8988T (cell line): ENCODE results near the gene ANKS1B.

Source experiments
- DNase-seq: peaks from one replicate; pipeline ENCODE4 v3.0.0; 2011

The ANKS1B gene

DNA sequence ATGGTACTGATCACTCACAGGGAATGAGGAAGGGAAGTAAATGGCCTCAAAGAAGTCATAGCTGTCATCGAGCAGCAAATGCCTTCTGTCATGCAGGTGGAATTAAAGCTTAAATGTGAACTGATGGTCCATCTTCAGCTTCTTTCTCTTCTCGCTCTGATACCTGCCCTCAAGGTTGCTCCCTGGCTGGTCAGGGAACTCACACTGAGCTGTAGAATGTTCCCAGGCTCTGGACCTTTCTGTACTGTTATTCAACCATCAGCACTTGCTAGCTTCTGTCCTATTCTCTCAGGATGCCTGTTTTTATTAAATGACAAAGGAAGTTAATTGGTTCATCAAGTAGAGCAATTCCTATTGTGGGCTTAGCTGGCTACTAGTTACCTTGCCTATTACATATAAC lies 875.8 kb downstream of the ANKS1B start:
- DNase-seq: no peak

DNA sequence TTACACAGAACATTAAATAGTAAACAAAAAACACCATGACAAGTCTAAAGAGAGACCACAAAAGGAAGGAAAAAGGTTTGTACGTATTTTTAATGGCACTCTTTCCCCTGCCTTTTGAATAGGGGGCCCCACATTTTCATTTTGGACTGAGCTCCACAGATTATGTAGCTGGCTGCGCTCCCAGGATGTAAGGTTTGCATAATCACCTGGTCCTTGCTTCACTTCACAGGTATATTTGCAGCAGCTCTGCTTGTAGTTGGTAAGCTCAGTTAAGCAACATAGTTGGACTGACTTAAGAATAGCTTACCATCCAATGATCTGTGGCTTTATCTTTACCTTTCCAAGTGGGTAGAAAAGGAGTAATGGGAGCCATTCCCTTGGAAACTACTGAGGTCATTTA lies 885.0 kb downstream of the ANKS1B start:
- no peak for DNase-seq

DNA sequence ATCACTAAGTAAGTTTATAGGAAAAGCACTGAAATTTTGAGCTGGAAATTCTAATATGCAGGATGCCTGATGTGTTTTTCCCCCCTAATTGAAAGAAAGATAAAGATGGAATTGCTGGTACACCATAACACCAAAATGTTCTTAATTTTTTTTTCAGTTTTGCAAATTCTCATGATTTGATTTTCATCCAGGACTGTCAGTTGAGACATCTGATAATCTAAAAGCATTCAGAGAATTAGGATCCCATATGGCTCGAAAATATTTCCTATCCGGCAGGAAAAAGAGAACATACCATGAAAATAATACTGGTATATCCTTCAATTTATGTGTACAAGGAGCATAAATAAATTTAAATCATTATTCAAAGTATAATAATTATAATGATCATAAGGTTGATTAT lies 887.6 kb downstream of the ANKS1B start:
- no peak for DNase-seq

GRCh38 chr12:99093166-99093565 lies 891.6 kb downstream of the ANKS1B start:
- DNase-seq: no peak

- no peak for DNase-seq
Observed at GRCh38 chr12:99092100-99092851, 892.5 kb downstream of the ANKS1B start.

DNA sequence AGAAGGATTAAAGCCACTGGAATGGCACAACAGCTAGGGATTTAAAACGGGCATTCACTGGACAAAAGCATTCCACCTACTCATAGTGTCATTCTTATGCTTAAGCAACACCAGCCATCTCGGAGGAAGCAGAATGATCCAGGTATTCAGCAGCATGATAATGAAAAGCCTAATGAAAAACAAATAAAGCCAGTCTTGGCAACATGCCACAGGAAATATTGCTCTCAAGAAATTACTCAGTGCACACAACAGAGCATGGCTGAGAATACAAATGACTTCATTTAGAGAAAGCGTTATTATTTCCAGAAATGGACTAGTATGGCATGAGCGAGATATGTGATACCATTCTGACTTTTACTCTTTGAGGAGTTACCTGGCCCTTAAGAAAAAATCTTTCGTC lies 897.5 kb downstream of the ANKS1B start:
- DNase-seq: no peak

DNA sequence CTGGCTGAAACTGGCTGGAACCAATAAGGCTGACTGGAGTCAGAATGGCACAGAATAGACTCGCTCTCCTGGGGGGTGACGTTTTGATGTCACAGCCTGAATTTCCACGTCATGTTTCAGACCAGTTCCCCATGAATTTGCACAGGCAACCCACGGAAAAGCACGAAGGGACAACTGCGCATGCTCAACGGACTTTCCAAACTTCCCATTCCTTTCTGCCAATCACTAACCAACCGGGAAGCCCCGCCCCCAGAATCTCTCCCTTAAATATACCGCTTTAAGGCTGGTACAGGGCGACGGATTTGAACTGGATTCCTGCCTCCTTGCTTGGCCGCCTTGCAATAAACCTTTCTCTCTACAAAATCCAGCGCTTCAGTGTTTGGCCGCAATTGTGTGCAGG lies 904.9 kb downstream of the ANKS1B start:
- DNase-seq: no peak

- DNase-seq: no peak
Observed at GRCh38 chr12:99068993-99069747, 915.6 kb downstream of the ANKS1B start.

- no peak for DNase-seq
Observed at GRCh38 chr12:99067171-99067785, 917.5 kb downstream of the ANKS1B start.

DNA sequence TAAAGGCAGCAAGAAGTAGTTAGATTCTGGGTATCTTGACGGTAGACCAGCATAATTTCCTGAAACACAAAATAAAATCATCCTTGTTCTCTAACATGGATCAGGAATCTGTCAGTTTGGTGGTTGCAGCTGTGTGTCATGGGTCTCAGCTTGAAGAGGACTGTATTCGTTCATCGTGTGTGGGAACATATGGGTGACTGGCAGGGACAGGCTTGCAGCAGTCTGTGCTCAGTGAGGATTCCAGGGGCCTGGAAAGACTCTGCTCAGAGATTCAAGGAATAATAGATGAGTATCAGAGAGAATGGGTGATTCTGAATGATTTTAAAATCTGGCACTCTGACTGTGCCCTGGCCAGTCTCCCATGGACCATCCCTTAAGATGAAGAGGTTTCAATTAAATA lies 918.0 kb downstream of the ANKS1B start:
- no peak for DNase-seq

DNA sequence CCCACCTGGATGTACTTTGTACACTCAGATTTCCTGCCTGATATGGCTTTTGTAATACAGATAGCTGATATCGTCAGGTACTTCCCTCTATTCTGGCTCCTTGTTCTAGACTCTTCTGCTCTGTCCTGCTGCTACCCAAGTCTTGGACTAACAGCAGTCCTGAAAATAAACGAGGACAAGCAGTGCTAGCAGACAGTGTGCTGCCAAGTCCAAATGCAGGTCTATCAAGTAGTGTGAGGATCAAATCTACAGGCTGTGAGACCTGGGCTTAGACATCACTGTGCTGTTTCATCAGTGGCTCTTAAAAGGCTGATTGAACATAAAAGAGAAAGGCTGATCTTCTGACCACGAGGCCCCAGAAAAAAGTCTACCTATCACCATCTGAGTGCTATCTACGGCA lies 921.6 kb downstream of the ANKS1B start:
- DNase-seq: no peak

DNA sequence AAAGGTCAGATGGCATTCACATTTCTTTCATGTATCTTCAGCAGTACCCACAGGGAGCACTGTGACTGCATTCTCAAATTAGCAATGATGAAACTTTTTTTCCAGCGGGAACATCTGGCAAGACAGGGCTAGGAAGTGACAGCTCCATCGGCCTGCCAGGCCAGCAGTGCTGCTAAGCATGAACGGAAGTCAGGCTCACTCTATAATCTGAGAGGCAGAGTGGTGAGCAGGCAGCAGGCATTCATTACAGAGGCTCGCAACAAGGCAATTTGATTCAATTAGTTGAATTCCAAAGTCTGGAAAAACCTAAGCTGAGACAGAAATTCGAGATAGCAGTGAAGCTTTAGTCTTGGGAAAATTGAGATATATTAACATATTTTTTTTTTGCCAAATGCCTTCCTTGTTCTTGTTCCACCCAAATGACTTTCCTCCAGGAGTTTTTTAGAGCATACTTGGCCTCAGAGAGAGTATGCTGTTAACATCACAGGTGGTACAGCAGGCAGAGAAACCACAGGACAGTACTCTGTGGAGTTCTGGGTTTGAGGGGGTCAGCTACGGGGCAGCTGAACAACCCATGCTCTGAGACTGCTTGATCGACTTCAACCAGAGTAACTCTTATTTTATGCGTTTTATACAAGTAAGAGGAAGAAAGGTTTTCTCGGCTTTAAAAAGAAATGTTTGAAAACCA lies 924.8 kb downstream of the ANKS1B start:
- DNase-seq: no peak

DNA sequence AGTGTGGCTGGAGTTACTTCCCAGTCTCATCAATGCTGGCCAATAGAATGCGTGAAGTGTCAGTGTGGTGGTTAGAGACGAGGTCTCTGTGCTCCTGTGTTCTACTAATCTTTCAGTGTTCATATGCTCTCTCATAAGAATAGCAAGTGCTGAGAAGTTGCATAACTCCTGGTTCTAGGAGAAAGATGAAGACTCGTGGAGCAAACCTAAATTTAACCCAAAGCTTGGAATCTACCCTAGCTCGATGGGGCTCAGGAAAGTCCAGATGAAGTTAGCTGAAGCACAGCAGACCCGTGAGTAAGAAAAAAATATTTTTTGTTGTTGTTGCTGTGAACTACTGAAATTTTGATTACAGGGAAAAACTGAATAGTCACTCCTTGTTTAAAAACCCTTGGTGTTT lies 927.1 kb downstream of the ANKS1B start:
- DNase-seq: no peak

DNA sequence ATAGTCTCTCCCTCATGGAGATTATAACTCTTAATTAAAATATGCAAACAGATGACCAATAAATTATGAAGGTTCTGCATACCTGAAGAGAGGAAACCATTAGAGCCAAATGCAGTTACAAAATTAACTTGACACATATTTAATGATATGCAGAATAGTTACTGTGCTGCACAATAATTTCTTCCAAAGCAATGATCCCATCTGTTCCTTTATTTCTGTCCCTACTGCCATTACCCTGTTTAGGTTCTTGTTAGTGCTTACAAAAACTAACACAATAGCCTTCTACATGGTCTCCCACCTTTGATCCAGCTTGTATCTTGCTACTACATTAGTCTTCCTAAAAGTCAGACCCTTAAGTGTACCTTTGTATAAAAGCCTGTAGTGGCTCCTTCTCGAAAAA lies 928.5 kb downstream of the ANKS1B start:
- DNase-seq: no peak

GRCh38 chr12:99055299-99055698 lies 929.4 kb downstream of the ANKS1B start:
- DNase-seq: no peak

- DNase-seq: no peak
Observed at GRCh38 chr12:99054601-99055128, 930.1 kb downstream of the ANKS1B start.

GRCh38 chr12:99053616-99054362 lies 930.9 kb downstream of the ANKS1B start:
- no peak for DNase-seq

DNA sequence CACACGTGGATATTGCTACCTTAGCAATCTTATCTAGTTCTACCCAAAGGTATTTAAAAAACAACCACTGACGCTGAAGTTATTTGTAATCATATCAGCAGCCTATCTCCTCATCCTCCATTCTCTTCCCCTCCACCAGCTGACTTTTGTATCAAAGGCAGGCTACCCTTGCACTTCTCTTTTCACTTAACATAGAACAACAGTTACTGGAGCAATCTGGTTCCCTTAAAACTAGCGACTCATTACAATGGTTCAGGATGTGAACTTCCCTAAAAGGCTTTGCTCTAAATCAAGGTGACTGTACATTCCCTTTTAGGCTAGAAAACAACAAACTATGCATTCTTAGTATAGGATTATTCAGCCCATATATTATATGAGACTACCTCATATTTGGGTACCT lies 935.0 kb downstream of the ANKS1B start:
- no peak for DNase-seq

DNA sequence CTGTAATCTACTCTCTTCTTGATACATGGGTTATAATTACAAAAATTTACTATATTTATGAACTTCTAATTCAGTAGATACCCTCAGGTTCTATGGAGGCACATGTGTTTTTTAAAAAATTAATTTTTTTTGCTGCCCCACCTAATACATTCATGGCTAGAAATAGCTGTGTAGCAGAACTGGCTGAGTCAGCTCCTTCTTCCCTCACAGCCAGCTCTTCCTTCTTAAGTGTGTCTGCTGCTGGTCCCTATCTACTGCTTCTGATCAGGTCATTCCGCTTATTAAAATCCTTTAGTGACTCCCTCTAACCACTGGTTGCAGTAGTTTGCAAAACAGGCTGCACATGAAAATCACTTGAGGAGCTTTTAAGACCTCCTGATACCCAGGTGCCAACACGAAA lies 939.6 kb downstream of the ANKS1B start:
- DNase-seq: no peak

- no peak for DNase-seq
Observed at GRCh38 chr12:99043319-99043914, 941.3 kb downstream of the ANKS1B start.

DNA sequence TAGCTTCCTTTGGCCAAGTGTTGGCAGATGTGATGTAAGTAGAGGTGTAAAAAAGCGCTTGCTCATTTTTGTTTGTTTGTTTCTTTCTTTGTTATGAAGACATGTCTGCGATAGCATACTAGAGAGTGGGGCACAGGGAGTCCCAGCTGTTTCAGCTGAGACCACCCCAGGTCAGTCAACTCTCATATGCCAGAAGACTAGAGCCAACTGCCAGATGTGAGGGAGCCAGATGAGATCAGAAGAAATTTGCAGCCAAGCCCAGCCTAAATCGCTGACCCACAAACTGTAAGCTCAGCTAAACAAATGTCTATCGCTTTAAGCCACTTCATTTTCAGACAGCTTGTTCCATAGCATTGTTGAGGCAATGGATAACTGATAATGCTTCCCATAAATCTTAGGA lies 942.5 kb downstream of the ANKS1B start:
- DNase-seq: no peak
